ENCODE data around the gene FRG1.
"Not testable (repeated sequence)": the region's sequence is repeated elsewhere in the genome, so short reads cannot be mapped to it uniquely, and the experiment has no call there.

DNA sequence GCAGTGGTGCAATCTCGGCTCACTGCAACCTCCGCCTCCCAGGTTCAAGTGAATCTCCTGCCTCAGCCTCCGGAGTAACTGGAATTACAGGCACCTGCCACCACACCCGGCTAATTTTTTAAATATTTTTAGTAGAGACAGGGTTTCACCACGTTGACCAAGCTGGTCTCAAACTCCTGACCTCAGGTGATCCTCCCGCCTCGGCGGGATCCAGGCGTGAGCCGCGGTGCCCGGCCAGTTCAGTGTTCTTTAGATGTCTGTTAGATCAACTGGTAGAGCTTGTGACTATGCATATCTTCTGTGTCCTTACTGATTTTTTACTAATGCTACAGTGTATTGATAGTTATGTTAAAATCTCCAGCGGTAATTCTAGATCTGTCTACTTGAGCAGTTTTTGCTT lies 6.2 kb downstream of the FRG1 start:
- TF ChIP-seq, protein P1, sequence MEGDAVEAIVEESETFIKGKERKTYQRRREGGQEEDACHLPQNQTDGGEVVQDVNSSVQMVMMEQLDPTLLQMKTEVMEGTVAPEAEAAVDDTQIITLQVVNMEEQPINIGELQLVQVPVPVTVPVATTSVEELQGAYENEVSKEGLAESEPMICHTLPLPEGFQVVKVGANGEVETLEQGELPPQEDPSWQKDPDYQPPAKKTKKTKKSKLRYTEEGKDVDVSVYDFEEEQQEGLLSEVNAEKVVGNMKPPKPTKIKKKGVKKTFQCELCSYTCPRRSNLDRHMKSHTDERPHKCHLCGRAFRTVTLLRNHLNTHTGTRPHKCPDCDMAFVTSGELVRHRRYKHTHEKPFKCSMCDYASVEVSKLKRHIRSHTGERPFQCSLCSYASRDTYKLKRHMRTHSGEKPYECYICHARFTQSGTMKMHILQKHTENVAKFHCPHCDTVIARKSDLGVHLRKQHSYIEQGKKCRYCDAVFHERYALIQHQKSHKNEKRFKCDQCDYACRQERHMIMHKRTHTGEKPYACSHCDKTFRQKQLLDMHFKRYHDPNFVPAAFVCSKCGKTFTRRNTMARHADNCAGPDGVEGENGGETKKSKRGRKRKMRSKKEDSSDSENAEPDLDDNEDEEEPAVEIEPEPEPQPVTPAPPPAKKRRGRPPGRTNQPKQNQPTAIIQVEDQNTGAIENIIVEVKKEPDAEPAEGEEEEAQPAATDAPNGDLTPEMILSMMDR (IDR thresholded peaks at IDR 0.05; ENCODE audit: poor library complexity, severe bottlenecking), result not testable (repeated sequence)
- not testable (repeated sequence) for TF ChIP-seq SMC3 (conservative IDR thresholded peaks at IDR 0.05; ENCODE audit: poor library complexity); POLR2AphosphoS5 (IDR thresholded peaks at IDR 0.05); EZH2 (IDR thresholded peaks at IDR 0.05; ENCODE audit: borderline replicate concordance, insufficient read depth, low read length, poor library complexity, severe bottlenecking); EP300 (conservative IDR thresholded peaks at IDR 0.05; ENCODE audit: poor library complexity, severe bottlenecking); RAD21 (conservative IDR thresholded peaks at IDR 0.05); MXI1 (conservative IDR thresholded peaks at IDR 0.05; ENCODE audit: poor library complexity, severe bottlenecking)

All from neural cell (in vitro differentiated cells).